GM21526 (cell line): Measurements from ENCODE around the gene TESPA1.
"Not testable (repeated sequence)": the region's sequence is repeated elsewhere in the genome, so short reads cannot be mapped to it uniquely, and the experiment has no call there.

ENCODE experiments used
- ATAC-seq: cut with Tn5 transposase; IDR thresholded peaks from one replicate; pipeline ENCODE4 v1.9.1; 2021; ENCODE audit warnings: moderate library complexity; ENCODE audit not compliant: unreplicated experiment, low FRiP score

The TESPA1 gene

DNA sequence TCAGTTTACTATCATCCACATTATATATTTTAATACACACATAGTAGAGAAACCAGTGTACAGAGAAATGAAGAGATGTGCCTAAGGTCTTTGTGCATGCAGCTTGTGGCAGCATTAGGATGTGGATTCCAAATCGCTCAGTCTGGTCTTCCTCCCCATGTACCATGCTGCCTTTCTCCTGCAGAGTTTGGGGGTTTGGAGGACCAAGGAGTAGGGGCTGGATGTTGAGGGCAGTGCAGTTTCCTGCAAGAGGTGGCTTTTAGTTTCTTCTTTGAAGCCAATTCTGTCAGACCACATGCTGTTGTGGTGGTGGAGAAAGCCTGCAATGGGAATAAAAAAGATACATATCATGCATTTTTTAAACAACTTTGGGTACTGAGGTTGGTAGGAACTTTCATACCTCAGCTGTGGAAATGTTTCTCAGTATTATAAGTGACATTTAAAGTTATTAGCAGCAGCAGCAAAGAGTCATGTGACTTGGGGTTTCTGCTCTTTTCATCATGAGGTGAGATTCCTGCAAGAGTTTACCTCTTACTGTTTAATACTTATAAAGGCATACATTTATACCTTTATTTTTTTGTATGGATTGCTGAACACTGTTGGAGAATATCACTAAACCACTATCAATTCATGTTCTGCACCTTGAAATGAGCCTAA, 34.4 kb downstream of the TESPA1 start:
- ATAC-seq: no peak

GRCh38 chr12:54949073-54949711, 35.4 kb downstream of the TESPA1 start:
- ATAC-seq: no peak

DNA sequence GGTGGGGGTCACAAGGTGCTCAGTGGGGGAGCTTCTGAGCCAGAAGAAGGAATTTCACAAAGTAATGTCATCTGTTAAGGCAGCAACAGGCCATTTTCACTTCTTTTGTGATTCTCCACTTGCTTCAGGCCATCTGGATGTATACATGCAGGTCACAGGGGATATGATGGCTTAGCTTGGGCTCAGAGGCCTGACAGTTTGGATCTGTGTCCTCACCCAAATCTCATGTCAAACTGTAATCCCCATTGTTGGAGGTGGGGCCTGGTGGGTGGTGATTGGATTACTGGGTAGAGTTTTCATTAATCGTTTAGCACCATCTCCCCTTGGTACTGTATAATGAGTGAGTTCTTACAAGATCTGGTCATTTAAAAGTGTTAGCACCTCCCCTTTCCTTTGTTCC, 36.4 kb downstream of the TESPA1 start:
- ATAC-seq: no peak

- no peak for ATAC-seq
Measured at GRCh38 chr12:54945082-54945481, 39.5 kb downstream of the TESPA1 start.

DNA sequence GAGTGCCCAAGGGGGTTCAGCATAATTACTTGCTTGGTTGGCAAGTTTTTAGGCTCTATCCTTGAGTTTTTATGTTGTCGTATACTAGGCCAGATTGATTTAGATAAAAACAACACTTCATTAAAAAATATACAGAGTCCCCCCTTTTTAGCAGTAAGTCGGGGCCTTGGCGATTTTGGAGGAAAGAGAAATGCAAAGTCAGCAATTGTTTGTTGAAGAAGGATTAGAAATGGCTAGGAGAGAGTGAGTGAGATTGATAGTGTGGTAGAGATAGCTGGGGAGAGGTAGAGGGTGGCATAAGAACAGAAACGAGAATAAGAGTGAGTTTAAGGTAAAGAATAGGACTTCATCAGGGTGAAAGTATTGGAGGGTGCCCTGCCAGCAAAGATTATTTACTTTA, 41.3 kb downstream of the TESPA1 start:
- ATAC-seq: not testable (repeated sequence)

DNA sequence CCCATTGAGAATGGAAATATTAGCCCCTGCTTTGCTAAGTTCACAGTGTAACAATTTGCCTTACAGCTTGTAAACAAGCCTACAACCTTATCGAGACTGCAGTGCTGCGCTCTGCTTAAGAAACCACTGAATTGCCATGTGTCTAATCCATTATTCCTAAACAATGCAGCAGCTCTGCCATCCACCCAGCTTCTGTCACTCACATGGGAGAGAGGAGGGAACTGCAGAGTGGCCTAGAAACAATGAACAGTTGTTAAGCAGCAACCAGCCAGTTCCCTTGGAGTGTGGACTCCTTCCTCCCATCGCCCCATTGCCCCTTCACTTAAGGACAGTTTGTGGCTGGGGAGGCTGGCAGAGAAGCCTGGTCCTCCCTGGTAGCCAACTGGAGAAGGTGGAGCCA, 42.9 kb downstream of the TESPA1 start:
- no peak for ATAC-seq

DNA sequence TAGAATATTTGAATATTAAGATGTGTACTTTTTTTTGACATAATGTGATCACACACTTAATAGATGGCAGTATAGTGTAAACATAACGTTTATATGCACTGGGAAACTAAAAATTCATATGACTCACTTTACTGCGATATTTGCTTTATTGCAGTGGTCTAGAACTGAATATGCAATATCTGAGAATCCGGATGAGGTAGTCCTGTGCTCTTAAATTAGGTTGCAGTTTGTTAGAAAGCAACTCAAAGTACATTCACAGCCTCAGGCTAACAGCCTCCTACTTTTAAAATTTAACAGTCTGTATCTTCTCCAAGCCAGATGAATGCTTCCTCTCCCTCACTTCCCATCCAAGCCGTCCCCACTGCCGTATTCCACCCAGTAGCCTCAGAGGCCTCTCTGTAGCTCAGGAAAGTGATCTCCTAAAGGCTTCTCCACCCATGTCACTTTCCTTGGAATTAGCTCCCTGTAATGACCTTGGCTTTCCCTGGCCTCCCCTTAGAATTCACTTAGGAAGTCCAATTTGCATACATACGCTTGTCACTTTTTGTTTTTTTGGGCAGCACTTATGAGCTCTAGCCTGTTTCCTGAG, 43.7 kb downstream of the TESPA1 start:
- no peak for ATAC-seq

GRCh38 chr12:54937929-54938328, 46.6 kb downstream of the TESPA1 start:
- no peak for ATAC-seq

- no peak for ATAC-seq
Measured at GRCh38 chr12:54937376-54937775, 47.2 kb downstream of the TESPA1 start.

DNA sequence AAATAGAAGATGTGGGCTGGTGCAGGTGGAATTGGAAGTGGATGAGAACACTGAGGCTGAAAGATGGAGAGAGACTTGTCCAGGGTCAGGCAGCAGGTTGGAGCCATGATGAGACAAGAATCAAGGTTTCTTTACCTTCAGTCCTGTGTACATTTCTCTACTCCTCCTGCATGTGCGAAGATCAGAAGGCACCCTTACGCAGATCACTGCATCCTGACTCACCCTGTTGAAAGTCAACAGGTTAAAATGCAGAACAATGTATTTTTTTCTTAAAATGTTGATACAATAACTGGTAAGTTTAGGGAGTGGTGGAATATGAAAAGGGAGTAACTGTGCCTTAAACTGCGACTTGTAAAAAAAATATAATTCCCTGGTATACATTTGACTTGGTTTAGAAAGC, 47.8 kb downstream of the TESPA1 start:
- no peak for ATAC-seq

- ATAC-seq: peak; percentile 97
Measured at GRCh38 chr12:54935235-54935951, 49.2 kb downstream of the TESPA1 start.

GRCh38 chr12:54934419-54934818, 50.1 kb downstream of the TESPA1 start:
- no peak for ATAC-seq

DNA sequence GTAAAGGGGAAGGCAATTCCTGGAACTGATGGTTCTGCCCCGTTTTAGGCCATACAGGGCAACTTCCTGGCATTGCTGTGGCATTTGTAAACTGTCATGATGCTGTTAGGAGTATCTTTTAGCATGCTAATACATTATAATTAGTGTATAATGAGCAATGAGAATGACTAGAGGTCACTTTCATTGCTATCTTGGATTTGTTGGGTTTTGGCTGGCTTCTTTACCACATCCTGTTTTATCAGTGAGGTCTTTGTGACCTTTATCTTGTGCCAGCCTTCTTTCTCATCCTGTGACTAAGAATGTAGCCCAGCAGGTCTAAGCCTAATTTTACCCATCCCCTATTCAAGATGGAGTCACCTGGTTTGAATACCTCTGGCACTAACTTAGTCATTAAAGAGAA, 51.2 kb downstream of the TESPA1 start:
- no peak for ATAC-seq

DNA sequence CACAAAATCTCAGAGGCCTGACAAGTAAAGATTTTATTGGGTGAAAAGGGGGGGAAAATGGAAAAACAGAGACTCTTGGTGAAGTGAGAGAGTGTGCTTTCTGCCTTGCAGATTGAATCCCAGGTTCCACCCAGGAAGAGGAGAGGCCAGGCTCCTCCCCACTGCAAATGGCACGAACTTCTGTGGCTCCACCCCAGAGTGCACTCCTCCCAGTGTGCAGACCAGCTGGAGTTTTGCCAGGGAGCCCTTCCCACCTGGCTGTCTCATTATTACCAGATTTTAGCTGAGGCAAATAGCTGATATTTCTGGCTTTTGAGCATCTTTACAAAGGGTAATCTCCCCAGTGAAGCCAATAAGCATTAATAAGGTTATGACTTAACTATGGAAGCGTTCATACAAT, 51.9 kb downstream of the TESPA1 start:
- ATAC-seq: no peak

- ATAC-seq: no peak
Measured at GRCh38 chr12:54932038-54932437, 52.5 kb downstream of the TESPA1 start.

DNA sequence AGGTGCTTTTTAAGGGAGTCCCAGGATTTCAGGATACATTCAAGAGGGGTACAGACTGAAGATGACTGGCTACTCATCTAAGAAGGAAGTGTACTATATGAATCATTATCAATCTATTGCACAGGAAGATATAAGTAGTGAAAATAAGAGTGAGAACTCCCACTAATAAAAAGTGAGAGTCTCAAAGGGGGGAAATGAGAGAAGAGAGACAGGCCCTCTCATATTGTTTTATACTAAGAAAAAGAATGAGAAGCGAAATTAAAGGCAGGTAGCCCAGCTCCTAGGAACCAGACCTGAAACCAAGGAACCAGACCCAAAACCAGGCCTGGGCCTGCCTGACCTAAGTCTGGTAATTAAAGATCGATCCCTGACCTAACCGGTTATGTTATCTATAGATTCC, 54.6 kb downstream of the TESPA1 start:
- no peak for ATAC-seq

DNA sequence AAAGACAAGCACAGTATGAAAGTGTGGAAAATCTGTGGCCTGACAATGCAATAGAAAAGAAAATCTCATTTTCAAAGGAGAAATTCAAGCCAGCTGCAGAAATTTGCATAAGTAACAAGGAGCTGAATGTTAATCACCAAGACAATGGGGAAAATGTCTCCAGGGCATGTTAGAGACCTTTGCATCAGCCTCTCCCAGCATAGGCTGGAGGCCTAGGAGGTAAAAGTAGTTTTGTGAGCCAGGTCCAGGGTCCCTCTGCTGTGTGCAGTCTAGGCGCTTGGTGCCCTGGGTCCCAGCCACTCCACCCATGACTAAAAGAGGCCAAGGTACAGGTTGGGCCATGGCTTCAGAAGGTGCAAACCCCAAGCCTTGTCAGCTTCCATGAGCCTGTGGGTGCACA, 58.3 kb downstream of the TESPA1 start:
- no peak for ATAC-seq

- no peak for ATAC-seq
Measured at GRCh38 chr12:54924972-54925707, 59.4 kb downstream of the TESPA1 start.

- no peak for ATAC-seq
Measured at GRCh38 chr12:54917001-54917488, 67.5 kb downstream of the TESPA1 start.
